ENCODE results near the gene CDK14.

The CDK14 gene

DNA sequence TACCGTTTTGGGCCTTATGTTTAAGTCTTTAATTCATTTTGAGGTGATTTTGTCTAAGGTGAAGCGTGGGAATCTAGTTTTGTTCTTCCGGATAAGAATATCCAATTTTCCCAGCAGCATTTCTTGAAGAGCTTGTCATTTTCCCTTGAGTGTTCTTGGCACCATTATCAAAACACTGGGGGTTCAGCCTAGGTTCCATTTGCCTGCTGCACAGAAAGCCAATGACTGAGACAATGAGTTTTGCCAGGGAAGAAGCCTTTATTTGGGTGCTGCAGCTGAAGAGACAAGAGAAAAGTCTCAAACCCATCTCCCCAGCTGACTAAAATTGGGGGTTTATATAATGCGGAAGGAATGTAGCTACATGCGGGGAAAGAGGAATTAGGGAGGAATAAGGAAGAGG lies 380.9 kb downstream of the CDK14 start:
- DNase-seq = no peak

DNA sequence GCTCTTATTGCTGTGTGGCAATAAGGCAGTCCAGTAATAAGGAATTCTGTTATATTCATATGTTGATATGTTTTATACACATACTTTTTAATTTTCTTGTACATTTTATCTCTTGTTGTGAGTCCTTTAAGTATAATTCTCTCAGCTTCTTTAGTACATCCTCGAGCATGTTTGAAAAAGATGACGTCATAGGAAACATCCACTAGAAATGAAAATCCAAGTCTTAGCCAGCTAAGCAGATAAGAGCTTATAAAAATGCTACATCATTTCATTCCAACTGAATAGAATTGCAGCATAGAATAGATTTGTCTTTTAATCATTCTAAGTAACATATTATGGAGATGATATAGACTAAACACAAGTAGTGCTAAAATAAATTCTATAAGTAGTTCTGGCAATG lies 384.4 kb downstream of the CDK14 start:
- no peak for DNase-seq

DNA sequence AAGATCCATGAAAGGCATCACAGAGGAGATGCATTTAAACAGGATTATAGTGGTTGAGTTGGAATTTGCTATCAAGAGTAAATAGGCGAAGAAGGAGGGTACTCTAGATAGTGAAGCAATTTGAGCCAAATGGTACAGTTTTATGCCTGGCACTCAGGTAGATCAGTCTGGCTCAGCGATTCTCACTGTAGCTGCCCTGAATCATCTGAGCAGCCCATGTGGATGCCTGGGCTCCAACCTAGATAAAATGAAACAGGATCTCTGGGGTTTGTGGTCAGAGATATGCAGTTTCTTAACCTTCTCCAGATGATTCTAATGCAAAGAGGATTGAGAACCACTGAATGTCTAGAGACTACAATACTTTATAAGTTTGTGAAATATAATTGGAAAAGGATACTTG lies 386.1 kb downstream of the CDK14 start:
- DNase-seq = no peak

DNA sequence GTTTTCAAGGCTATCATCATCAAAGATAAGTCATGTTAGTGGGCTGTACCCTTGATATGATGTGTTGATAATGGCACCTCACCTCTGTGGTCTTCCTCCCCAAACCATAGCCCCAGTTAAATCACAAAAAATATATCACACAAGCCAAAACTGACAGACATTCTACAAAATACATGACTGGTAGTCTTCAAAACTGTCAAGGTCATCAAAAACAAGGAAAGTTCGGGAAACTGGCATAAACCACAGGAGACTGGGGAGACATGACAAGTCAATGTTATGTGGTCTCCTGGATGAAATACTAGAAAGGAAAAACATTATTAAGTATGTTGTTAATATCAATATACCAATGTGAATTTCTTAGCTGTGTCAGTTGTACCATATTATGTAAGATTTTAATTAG lies 388.6 kb downstream of the CDK14 start:
- DNase-seq = no peak

DNA sequence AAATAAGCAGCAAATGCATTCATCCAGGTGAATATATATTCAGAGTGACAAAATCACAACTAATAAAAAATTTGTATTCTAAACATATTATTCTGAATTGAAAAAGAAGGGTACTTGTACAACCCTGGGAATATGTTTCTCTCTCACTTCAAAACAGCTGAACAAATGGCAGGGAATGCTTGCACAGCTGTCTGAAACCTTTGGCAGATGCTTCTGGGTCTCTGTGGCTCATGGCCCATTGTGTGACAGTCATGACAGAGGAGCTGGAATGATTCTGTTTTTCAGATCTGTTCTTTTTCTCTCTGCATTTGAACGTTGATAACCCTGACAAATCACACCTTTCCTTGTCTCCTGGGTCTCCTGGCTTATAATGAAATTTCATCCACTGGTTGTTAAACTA lies 392.4 kb downstream of the CDK14 start:
- DNase-seq = no peak

DNA sequence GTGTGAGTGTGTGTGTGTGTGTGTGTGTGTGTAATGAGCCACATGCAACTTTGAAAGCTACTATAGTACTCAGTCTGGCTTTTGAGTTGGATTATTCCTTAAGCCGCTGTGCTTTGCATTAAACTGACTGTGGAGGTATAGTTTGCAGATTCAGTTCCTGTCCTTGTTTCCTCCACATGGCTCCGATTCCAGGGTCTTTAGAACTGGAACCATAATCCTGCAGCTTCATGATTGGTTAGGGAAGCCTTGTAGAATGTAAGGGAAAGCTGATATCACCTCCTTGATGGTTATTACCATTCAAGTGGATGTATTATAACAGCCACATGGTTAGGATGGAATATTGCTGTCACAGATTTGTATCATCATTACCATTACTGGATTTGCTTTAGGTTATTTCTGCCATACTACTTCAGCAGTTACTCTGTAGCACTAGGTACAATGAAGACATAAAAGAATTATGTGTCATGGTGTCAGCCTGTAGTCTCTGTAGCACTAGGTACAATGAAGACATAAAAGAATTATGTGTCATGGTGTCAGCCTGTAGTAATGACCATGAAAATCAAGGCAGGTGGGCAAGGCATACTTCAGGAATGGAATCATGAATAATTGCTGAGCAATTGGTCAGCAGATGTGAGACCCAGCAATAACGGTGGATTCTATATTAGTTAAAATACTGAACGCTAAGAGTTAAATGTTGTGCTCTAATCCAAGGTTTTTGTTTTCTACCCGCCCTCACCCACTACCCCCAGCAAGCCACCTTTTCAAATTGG lies 393.1 kb downstream of the CDK14 start:
- DNase-seq = no peak

DNA sequence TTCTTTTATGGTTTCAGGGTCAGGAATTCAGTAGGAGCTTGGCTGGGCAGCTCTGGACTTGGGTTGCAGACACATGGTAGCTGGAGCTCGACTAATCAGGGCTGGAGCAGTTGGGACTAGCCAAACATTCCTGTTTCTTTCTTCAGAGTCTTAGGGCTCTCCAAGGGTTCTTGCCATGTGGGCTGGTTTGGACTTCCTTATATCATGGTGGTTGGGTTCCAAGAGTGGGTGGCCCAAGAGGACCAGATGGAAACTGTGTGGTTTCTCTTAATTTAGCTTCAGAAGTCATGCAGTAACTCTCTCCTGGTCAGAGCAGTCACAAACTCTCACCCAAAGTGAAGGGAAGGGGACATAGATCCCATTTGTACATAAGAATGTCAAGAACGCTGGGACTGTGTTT lies 398.0 kb downstream of the CDK14 start:
- no peak for DNase-seq

DNA sequence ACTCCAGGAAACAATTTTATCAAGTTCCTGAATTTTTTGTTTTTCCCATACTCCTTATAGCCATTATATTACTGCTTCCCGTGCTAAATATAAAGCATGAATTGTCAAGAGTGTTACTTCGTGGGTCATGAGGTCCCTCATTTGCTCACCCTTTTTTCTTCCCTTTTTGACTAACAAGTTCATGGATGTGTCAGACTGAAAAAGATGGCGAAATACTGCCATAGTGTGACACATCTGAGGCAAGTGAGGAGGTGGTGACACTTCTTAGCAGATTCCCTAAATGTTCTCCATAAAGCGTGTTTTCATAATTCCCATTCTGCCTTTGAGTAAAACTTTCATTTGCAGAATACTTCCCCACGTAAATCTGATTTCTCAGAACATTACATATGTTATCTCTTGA lies 398.5 kb downstream of the CDK14 start:
- no peak for DNase-seq

DNA sequence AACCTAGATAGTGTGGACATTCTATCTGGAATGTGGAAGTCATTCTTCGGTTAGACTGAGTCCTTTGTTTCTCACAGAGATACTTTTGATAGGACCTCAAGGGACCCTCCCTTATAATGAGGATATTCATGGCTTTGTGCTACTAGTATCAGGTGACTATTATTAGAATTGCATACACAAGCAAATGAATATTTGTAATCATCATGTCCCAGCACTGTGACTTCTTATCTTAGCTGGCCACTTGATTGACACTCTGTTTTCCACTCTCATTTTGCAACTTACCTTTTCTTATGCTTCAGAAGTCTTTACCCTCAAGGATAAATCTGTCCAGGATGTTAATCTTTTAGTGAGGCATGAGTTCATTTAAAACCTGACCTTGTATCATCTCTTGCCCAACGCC lies 399.9 kb downstream of the CDK14 start:
- DNase-seq = no peak

DNA sequence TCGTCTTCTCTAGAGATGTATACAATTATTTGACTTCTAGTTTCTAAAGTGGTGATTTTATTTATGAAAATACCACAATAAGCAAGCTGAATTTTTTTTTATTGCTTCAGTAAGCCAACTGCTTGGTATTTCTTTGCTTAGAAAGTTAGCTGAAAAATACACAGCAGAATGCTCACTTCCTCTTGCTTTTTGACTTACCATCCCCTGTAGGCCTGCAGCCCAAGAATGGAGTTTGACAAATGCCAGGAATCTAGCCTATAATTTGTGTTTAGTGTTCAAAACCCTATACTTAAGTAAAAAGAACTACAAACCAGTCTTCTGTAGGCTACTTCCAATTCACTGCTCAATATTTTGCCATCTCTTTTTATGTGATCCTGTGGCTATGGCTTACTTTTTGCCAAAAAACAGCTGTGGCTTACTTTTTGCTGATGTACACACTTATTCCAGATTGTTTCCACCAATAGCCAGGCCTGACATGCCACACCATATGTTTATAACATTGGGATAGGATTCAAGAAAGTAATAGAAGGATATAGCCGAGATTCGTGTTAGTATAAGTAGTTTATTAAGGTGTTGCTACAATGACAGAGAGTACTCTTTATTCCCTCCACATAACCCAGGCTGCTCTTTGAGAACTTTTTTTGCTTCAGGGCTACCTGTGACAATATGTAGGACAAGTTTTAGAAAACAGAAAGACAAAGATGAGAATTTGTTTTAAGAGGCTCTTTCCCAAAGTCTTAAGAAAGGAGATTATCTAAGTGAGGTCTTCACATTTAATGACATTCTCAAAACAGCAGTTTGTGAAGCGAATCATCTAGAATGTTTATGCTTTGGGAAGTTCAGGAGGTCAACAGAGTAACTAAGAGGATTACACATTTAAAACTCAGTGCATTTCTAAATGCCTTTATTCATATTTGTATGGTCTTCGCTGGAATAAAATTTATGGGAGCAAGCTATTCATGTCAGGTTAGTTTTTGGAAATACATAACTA lies 404.2 kb downstream of the CDK14 start:
- no peak for DNase-seq

DNA sequence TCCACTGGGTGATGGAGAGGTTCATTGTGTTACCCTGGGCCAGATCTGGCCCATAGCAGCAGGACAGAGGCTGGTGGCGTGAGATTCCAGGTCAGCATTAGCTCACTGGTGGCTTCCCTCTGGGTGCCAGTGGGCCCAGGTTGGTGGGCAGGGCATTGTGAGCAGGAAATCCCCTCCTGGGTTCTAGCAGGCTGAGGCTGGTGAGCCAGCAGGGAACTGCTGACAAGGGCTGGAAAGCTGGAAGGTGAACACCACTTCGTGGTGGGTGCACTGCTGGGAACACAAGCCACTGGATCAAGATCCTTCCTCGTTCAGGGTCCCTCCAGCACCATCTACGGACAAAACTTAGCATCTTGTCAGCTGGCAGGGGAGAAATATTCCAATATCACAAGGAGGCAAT lies 408.9 kb downstream of the CDK14 start:
- no peak for DNase-seq

DNA sequence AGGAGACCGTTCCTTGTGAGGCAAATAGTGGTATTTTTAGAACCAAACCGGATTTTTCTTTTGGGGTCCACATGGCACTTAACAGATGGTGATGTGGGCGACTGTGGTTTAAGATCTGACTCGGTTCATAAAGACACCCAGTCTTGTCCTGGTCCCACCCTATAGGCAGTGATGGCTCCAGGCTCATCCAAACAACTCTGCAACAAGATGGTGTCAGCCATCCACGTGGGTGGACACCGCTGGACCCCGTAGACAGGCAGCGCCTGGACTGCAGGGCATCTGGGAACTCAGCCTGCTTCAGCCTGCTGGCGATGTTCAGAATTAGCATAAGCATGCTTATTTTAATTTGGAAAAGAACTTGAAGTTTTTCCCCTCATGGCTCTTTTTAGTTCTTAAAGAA lies 409.7 kb downstream of the CDK14 start:
- no peak for DNase-seq

DNA sequence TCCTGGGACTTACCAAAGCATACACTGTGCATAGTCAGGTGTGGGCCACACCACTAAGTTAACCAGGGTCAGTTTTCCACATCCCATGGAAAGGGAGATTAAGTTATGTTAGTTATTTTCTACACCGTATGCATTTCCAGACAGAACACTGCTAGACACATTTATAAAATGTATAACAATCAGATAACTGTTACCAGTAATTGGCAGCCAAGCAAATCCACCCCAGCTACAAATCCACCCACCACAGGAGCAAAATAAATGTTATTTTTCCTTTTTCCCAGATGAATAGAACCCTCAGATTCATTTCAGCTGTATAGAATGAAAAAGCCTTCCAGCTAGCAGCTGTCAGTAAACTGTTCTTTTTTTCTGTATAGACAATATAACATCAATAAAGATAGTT lies 411.2 kb downstream of the CDK14 start:
- DNase-seq = no peak

DNA sequence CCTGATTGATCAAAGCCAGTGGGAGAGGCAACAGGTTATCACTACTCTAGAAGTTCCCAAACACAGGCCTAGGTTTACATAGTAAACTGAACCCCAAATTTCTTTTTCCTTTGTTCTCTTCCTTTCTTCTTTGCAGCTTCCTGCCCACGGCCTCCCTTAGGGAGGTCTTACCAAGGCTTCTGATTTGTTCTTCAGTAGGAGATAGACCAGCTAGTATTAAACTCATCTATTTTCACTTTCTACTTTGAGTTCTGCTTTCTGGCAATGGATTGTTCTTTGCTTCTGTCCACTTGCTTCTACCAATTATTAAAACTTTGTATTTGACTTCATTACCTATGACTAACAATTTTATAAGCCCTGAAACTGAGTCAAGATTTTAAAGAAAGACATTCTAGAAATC lies 417.0 kb downstream of the CDK14 start:
- no peak for DNase-seq

DNA sequence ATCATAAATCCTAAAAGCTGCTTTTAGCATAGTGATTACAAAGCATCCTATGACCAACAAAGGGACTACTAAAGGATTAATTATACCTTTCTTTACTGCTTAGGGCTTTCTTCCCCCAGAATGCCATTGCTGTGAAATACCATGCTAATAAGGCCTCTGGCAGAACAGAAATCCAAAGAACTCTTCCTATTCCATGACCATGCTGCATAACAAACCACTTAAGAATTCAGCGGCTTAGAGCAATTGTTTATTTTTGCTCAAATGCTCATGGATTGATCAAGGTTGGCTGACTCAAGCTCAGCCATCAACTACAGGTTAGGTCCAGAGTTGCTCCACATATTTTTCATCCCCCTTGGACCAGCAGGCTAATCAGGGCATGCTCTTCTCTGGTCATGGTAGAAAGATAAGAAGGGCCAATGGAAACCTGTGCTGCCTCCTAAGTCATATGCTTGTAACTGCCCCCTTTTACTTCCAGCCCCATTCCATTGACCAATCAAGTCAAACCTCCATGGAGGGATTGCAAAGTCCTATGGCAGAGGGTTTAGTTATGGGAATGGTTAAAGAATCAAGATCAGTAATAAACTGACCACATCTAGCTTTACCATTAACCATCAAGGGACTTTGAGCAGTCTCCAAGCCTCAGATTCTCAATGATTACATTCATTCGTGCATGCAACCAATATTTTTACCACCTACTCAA lies 423.7 kb downstream of the CDK14 start:
- no peak for DNase-seq

DNA sequence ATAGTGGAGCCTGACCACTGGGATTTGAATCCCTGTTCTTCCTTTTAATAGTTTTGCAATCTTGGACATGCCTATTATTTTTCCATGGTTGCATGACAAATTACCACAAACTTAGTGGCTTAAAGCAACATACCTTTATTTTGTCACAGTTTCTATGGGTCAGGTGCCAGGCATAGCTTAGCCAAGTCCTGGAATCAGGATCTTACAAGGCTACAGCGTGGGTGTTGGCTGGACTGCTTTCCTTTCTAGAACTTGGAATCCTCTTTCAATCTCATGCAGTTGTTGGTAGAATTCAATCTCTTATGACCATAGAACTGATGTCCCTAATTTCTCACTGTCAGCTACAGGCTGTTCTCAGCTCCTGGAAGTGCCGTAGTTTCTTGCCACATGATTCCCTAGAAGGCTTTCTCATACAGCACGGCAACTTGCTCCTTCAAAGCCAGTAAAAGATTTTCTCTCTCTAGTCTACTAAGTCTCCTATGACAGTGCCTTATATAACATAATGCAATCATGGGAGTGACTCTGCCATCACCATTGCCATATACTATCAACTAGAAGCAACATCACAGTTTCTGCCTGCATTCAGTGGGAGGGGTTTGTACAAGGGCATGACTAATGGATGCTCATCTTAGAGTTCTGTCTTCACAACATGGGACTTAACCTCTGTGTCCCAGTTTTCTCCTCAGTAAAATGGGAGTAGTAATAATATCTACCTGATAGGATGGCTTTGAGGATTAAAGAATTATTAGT lies 424.7 kb downstream of the CDK14 start:
- DNase-seq = no peak

DNA sequence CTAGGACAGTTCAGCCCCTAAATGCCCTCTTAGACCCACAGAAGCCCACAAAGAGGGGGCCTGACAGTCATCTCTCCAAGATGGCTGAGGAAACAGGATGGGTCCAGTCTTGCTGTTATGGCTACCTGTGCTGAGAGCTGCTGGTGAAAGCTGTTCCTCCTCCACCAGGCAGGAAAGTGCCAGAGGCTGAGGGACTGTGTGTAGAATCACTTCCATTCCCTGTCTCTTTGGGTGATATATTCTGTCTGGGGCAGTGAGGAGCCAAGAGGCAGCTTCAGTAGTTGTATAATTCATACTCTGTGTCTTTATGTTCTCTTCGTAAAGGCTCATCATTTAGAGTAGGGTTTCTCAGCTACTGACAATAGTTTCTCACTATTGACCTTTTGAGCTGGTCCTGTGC lies 425.8 kb downstream of the CDK14 start:
- DNase-seq = no peak

DNA sequence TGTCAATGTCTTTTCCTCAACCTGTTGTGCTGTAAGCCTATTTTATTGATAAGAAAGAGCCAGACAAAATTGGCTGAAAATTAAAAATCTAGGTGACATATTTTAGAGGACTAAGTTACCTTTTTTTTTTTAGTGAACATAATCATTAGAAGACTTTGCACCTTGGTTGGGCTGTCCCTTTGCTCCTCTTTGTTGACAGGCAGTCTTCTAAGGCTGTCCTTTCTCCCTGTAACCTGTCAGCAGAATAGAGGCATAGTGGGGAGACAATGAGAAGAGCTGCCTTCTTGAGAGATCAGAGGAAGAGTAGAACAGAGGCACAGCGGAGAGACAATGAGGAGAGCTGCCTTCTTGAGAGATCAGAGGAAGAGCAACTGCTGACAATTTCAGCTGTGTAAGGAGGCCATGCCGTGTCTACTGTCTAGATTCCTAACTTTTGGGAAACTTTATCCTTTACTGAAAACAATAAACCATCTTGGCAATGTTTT lies 429.8 kb downstream of the CDK14 start:
- no peak for DNase-seq

DNA sequence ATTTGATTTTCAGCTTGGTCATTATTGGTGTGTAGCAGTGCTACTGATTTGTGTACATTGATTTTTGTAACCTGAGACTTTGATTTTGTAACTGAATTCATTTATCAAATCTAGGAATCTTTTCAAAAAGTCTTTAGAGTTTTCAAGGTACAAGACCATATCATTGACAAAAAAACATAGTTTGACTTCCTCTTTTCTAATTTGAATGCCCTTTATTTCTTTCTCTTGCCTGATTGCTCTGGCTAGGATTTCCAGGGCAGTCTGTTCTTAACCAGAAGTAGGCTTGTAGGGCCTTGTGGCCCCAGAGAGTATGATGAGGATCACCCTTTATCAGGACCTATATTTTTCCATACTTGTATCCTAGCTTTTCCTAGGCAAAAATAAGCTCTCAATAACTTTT lies 433.6 kb downstream of the CDK14 start:
- DNase-seq = no peak

DNA sequence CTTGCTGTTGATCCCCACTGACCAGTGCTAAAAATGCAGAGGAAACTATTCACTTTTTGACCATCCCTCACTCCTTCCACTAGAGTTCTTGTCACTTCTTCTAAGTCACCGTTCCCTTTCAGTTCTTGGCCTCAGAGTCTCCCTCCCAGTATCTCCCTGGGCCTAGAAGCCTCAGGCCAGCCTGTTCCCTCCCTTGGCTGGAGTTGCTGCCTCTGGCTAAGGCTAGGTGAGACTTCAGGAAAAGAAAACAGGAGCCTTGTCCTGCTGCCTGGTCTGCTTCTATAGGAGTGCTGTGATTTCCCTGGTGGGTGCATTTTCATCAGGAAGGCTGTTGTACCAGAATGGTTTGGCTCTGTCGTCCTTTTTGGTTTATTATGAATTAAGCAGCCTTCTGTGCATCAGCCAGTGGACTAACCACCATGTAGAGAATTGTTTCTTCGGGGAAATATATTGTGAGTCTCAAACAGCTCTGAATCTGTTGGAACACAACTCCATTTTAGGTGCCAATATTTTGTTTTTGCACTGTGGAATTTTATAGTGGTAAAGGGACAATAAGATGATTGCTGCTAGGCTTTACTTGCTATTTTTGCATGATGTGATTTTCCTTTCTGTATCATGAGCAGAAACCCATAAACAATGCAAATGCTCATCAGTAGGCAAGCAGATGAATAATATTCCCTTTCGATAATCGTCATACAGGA lies 434.7 kb downstream of the CDK14 start:
- no peak for DNase-seq

DNA sequence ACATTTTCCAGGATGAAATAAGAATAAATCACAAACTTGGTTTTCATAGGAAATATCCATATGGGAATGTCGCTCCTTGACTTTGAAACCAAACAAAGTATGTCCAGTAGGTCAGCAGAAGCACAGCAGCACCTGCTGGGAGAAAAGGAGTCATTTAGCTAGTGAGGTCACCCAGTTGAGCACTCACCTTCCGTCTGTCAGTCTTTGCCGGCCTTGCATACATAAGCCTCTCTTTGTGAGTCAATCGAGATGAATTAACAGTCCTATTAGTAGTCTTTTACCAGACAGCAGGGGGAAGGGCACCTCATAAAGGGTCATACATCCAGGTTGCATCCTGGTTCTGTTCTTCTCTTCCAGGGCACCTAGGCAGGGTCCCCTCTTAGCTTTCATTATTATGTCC lies 435.6 kb downstream of the CDK14 start:
- no peak for DNase-seq

DNA sequence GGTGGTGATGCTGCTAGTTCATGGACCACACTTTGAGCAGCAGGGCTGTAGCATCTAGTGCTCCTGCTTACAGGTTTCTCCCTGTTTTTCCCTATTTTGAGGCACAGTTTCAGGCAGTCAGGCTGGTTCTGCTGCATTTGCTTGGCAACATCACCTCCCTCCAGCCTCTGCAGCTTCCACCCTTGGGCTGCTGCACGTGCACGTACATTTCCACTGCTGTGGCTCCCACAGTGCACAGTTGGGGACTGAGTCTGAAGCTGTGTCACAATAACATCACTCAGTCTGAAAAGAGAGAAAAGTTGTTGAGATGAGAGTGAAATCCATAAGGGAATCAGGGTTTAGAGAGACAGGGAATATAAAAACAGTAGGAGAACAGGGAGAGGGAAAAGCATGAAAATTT lies 437.5 kb downstream of the CDK14 start:
- no peak for DNase-seq
